ENCODE measurements around the gene RGS5.
"Not testable (repeated sequence)": the region's sequence is repeated elsewhere in the genome, so short reads cannot be mapped to it uniquely, and the experiment has no call there.

RGS5 gene, protein sequence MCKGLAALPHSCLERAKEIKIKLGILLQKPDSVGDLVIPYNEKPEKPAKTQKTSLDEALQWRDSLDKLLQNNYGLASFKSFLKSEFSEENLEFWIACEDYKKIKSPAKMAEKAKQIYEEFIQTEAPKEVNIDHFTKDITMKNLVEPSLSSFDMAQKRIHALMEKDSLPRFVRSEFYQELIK

DNA sequence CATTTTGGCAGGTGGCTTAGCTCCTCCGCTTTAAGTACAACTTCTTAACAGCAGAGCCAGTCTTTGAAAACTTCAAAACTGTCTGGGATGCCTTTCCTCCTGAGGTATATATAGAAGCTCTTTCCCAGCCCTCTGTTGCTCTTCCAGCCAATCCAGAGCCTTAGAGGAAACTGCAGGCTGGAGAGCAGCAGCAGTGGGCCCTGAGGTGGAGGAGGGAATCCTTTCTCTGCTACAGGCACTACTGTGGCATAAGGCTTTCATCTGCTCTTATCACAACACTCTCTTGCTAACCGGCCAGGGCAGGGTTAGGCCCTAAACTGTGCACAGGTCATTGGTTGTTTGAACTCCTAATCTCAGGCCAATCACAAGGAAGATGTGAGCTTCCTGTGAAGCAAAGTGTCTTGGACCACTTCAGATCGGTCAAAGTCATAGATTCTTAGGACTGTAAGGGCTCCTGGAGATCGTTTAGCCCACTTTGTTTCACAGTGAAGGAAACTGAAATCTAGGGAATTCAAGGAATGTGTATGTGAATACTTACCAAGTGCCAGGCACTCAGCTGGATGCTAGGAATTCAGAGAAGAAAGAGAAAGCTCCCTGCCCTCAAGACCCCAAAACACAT lies at the start of gene RGS5:
RGS5 (minus strand) TSS at position 84 of the 619 bp plus-strand sequence; CDS start at position 3, 81 bp downstream.
- no peak for DNase-seq (ENCODE audit: low read depth)

DNA sequence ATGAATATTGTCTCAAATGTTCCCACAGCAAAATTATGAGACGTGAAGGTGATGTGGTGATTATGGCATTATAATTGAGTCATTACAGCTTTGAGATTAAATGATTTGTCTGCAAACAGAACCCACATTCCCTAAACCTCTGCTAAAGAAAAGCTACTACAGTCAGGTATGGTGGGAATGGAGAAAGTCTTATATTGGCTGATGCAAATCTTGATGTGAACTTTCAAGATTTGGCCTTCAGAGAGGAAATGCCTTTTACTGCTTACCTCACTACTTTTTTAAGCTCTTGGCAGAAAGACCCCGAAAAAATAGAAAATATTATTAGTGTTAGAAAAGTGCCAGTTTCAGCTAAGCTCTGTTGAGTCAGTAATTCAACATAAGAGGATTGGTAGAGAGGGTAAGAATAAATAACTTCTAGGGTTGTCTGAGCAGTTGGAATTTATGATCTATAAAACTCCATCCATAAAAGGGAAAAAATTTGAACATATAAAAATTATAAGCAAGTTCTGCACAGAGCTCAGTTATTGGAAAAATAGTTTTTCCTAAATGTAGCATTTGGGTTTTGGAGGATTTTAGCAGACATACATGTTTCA lies 47.8 kb upstream of the RGS5 start:
- no peak for DNase-seq (ENCODE audit: low read depth)

DNA sequence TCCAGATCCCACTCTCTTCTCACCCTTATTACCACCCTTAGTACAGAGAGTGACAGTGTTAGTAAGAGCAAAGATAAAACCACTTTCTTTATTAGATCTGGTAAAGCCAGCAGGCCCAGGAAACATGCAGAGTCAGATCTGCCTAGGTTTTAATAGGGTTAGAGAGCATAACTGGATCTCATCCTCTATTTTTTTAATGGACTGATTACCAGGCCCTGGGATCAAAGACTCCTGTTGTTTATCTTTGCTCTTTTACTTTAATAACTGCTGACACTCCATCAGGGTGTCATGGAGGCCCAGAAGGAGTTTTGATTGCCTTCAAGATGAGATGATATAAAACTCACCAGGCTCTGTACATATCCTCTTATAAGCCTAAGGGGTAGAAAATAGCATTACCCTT lies 45.3 kb upstream of the RGS5 start:
- DNase-seq (ENCODE audit: low read depth): no peak

DNA sequence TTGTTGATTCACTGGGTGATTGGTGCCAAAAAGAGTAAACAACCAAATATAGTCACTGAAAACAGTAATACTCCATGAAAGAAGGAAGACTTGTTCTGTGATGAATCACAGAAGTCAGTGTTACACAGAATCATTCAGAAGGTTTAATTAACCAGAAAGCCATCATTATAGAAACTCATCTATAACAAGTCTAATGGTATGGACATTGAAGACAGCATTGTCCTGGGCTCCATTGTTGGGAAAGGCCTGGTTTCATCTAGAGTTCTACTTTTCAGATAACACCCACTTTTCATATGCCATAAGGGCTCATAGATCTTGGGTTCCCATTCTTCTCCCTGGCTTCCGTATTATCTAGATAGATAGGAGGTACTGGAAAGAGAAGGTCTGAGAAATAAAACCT lies 41.9 kb upstream of the RGS5 start:
- not testable (repeated sequence) for DNase-seq (ENCODE audit: low read depth)

DNA sequence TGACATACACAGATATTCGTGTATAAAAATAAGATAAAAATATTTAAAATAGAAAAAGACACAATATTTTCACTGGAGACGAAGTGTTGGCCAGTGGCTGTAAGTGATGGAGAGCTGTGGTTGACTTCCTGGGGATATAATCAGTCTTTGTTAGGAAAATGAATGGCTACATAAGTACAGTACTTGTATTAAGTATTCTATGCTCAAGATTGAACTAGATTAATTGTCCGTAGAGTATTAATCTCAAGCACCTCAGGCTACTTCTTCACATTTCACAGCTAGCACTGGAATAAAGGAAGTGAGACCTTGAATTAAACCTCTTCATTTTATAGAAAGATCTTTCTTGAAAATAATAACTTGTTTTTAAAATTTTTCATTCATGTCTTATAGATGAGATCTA lies 39.0 kb upstream of the RGS5 start:
- DNase-seq (ENCODE audit: low read depth): no peak

DNA sequence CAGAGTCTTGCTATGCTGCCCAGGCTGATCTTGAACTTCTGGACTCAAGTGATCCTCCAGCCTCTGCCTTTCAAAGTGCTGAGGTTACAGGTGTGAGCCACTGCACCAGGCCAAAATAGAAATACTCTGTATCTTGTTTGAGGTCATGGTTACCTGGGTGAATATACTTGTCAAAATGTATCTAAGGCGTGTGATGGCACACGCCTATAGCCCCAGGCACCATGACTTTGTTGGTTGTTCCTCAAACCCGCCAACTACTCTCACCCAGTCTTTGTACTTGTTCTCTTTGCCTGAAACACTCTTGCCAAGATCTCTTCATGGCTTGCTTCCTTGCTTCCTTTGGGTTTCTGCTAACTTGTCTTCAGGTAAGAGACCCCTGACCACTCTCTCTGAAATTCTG lies 38.0 kb upstream of the RGS5 start:
- DNase-seq (ENCODE audit: low read depth): no peak

DNA sequence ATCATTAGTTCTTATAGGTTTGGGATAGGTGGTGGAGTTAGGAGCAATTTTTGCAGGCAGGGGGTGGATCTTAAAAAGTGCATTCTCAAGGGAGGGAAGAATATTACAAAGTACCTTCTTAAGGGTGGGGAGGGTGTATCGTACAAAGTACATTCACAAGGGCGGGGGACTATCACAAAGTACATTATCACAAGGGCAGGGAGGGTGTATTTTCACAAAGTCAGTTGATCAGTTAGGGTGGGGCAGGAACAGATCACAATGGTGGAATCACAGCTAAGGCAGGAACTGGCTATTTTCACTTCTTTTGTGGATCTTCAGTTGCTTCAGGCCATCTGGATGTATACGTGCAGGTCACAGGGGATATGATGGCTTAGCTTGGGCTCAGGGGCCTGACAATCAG lies 30.9 kb upstream of the RGS5 start:
- DNase-seq (ENCODE audit: low read depth): not testable (repeated sequence)

DNA sequence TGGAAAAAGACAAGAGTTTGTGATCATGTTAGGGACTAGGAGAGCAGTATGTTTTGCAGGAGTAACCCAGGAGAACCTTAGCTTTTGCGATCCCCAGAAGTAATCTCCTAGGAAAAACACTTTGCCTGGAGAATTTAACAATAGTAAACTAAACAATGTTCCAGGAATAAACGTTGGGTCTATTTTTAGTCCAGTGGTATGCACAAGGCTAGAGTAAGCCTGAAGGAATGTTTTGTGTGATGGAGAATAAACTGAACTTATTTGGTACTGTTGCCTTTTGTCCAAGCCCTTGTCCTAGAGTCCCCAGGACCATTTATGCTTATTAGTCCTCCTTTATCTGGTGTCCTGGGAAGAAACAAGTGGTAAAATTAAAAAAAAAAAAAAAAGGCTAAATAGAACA lies 28.7 kb upstream of the RGS5 start:
- DNase-seq (ENCODE audit: low read depth): no peak

DNA sequence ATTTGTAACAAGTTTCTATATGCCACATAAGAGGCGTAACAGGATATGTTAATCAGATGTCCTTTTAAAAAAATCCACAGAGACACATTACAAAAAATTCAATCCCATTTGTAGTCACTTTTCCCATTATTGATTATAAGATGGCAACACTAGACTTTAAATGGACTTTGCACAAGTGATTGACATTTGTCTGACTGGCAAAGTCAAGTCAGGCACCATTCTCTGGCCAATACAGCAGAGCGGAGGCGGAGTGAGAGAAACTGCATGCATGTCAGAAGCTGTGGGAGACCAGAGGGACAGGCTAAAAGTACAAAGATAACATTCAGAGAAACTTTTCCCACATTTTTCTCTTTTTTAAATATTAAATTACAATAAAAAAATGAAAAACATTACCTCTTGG lies 28.1 kb upstream of the RGS5 start:
- no peak for DNase-seq (ENCODE audit: low read depth)

DNA sequence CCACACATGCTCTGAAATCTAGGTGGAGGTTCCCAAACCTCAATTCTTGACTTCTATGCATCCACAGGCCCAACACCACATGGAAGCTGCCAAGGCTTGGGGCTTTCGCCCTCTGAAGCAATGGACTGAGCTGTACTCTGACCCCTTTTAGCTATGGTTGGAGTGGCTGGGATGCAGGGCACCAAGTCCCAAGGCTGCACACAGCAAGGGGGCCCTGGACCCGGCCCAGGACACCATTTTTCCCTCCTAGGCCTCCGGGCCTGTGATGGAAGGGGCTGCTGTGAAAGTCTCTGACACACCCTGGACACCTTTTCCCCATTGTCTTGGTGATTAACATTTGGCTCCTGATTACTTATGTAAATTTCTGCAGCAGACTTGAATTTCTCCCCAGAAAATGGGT lies 25.6 kb upstream of the RGS5 start:
- not testable (repeated sequence) for DNase-seq (ENCODE audit: low read depth)

DNA sequence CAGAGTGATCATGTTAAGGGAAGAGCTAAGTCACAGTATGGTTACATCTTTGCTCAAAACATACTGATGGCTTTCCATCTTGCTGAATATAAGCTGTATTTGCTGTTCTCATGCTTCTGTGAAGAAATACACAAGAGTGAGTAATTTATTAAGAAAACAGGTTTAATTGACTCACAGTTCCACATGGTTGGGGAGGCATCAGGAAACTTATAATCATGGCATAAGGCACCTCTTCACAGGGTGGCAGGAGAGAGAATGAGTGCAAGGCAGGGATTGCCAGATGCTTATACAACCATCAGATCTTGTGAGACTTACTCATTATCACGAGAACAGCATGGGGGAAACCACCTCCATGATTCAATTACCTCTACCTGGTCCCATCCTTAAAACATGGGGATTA lies 24.4 kb upstream of the RGS5 start:
- DNase-seq (ENCODE audit: low read depth): no peak

DNA sequence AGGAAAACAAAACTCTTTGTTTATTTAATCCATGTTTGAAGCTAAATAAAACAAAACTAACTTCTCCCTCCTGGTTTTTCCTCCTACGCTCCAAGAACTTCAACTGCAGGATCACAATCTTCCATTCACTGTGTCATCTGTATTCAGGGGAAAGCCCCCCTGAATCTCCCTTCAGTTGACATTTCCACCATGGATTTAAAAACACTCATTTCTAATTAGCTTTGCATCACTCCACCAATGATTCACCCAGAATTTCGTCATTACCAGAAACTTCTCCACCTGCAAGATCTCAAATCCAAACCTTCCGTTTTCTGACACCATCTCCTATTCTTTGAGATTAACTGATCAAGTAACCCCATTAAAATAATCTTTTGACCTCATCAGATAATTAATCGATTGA lies 10.9 kb upstream of the RGS5 start:
- no peak for DNase-seq (ENCODE audit: low read depth)

DNA sequence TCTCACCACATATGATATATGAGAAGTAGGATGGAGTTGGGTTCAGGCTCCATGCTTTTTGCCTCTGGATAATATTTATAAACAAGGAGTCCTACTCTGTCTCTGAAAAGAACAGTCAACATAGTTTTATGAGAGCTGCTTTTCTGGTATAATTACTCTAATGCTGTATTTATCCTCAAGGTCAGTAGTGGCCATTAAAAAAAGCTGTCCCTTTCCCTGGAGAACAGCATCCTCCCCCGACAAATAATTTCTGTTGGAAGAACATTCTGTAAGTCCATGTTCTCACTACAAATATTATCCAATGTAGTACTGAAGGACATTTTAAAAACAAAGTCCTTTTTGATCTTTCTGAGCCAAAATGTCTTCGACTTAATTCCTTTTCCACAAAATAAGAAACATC lies 9.0 kb upstream of the RGS5 start:
- no peak for DNase-seq (ENCODE audit: low read depth)

DNA sequence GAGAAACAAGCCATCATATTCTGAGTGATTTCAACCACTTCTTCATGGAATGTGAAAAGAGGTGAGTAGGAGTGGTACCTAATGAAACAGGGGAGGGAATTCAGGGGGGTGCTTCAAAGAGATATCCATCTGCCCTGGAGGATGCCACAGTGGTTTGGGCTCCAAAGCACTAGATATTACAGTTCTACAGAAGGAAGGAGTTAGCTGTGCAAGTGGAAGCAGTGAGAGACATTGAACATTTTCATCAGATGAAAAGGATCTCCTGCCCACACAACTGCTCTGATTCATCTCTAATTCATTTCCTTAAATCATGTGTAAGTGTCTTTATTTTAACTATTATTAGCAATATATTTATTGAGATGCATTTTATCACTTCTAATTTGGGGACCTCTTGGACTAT lies 2.8 kb upstream of the RGS5 start:
- DNase-seq (ENCODE audit: low read depth): no peak

DNA sequence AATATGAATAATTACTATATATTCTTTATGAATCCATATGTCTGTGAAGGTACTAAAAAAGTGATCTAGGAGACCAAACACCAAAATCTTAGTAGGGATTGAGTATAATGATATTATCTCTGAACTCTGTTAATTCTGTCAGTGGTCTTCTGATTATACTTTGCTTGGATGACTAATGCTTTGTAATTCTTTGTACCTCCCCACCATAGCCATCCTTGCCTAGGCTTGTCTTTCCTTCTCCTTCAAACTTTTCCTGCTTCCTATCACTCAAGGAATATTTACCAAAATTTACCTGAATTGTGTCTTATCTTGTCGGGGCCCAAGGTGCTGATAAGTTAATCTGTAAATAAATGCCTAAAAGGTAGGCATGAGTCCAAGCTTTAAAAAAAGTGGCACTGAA lies 845 bp upstream of the RGS5 start:
- DNase-seq (ENCODE audit: low read depth): no peak

DNA sequence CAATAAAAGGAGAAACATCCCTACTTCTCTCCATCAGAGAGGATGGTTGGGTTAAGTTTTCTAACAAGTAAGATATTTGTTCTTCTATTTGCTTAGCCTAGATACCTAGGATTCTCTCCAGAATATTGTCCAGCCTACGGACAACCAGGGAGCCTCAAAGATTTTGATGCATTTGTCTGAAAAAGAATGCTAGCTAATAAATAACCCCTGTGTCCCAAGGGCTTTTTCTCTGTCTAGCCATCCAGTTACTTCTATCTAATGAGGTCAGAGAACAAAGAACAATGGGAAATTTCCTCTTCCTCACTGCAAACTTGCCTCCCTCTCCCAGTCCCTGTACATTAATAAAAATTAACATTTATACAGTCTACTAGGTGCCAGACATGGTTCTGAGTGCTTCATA lies 810 bp downstream of the RGS5 start:
- DNase-seq (ENCODE audit: low read depth): no peak

DNA sequence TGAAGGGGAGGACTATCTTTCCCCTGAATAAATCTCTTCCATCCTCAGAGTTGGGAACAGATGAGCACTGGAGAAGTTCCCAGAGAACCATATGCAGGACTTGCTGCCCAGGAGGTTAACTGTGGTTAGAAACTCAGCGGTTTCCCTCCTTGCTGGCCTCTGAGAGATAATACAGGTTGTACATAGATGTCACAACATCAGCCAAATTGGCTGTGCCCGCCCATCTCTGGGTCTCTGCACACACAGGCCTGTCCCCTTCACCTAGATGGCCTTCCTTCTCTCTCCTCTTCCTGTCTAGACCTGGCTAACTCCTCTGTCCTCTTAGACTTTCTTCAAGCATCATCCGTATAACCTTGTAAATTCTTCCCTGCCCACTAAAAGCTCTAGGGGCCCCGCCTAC lies 5.7 kb downstream of the RGS5 start:
- no peak for DNase-seq (ENCODE audit: low read depth)

DNA sequence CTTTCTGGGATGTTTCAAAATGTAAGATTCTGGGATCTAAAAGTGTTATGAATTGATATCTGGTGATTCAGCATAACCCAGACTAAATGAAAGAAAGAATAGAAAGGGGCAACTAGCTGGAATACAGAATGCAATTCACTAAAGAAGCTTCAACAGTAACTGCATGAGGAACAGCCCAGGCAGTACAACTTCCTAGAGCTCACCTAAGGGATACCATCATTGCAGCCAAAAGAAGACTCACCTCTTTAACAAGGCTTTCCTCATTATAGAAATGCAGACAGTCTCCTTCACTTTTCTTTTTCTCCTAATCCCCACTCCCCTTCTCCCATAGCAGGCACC lies 6.3 kb downstream of the RGS5 start:
- no peak for DNase-seq (ENCODE audit: low read depth)

DNA sequence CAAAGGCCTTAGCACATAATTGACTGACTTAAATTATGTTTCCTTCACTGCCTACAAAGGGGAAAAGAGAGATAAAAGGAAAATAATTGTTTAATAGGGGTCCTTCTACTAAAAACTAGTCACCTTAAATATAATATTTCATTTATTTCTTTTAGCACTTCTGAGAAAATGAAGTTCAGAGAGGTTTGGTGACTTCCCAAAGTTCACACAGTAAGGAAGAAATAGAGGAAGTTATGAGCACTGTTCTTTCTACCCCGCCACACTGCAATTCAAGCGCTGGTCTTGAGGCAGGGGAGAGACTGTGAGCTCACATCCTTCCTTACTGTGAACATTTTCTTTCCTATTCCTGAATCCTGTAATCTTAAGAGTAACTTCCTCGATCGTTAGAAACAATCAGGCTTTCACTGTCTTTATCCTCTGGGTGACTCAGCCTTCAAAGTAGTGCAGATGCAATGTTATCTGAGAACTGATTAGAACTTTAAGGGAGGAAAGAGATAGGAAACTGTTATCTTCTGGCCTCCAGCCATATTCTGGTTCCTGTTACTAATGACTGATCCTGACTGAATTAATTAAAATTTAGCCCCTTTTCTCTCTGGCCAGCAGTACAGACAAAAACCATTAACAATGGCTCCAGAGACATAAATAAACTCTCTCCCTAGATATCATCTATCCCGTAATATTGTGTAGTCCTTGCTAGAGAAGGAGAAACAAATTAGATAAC lies 6.8 kb downstream of the RGS5 start:
- DNase-seq (ENCODE audit: low read depth): no peak

DNA sequence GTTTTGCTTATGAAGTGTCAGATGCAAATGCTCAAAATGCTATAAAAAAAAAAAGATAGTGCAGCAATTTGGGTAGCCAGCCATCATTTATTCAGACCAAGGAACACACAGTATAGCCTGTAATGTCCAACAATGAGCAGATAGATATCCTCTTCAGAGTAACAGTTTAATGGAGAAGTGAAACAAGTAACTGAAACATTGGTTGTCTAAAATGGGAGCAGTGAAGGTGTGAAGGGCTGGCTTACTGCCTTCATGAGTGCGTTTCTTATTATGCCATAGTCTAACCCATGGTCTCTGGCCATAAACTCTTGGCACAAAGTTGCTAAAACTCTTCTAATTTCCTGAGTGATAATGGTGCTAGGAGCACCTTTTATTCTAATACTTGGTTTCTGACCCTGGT lies 11.4 kb downstream of the RGS5 start:
- DNase-seq (ENCODE audit: low read depth): no peak

DNA sequence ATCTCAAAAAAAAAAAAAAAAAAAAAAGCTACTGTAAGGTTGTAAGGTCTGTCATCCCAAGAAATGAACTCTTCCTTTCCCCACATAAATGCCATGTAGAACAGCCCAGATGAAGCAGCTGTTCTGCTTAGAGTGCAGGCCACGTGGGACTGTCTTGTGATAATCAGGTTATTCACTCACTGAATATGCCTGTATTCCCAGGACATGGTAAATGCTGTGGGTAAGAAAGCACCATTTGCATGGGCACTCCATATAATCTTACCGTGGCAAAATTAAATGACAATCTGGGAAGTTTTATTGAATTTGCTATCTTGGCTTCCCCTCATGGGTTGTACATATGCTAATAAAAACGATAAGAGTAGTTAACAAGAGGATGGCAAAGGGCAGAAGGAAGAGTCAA lies 13.8 kb downstream of the RGS5 start:
- no peak for DNase-seq (ENCODE audit: low read depth)

DNA sequence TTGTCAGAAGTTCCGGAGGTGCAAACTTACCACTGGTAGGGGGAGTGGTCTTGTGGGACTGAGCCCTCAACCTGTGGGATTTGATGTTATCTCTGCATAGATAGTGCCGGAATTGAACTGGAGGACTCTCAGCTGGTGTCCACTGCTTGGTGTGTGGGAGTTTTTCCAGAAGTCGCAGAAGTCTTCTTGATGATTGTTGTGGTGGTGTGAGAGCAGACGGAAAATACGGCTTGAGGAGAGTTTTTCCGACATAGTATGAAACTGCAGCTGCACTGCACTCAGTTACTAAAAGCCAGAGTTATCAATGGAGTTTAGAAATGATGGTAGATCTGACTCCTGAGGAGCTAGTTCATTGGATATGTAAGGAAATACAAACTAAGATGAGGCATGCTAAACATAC lies 14.9 kb downstream of the RGS5 start:
- DNase-seq (ENCODE audit: low read depth): no peak

DNA sequence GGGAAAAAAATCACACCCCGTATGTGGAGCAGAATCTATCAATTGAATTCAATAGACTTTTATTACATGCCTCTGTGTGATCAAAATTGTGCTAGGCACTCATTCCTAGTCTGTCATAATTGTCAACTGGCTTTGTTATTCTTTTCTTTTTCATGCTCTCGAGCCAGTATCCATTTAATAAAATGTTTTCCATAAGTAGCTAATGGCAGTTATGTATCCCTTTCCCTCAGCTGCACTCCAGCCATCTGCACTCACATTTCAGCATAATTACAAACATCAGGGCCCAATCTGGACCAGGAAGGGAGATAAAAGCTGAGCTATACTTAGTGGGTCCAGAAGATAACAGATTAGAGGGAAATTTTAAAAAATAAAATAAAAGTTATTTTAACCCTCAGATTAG lies 15.9 kb downstream of the RGS5 start:
- no peak for DNase-seq (ENCODE audit: low read depth)
